RWPE2 (cell line): Measurements from ENCODE around the gene PHKG1.
"Not testable (repeated sequence)": the region's sequence is repeated elsewhere in the genome, so short reads cannot be mapped to it uniquely, and the experiment has no call there.

Source experiments
- ATAC-seq: fragments of 200-7000 bp; cut with Tn5 transposase; 3 replicates; pipeline ENCODE4 v1.9.1; 2021; ENCODE audit warnings: low read depth
- DNase-seq: peaks from one replicate; pipeline ENCODE4 v3.0.0-alpha.2; 2020; ENCODE audit warnings: low spot score
- H3K27ac ChIP-seq: fragments of 450-650 bp; 2 replicates; pipeline ENCODE4 v1.5.1; 2017; ENCODE audit warnings: mild to moderate bottlenecking; ENCODE audit not compliant: poor library complexity, severe bottlenecking
- H3K27me3 ChIP-seq: fragments of 250-450 bp; sonication (Bioruptor Pico); 2 replicates; pipeline ENCODE4 v1.5.1; 2021; ENCODE audit warnings: mild to moderate bottlenecking, moderate library complexity; ENCODE audit not compliant: insufficient read depth, poor library complexity, severe bottlenecking
- H3K36me3 ChIP-seq: fragments of 250-450 bp; sonication (Bioruptor Pico); 2 replicates; pipeline ENCODE4 v1.5.1; 2020; ENCODE audit warnings: low read depth, mild to moderate bottlenecking, moderate library complexity
- H3K4me1 ChIP-seq: fragments of 250-450 bp; sonication (Bioruptor Pico); 2 replicates; pipeline ENCODE4 v1.5.1; 2021; ENCODE audit warnings: mild to moderate bottlenecking, moderate library complexity; ENCODE audit not compliant: insufficient read depth, poor library complexity, severe bottlenecking
- H3K4me3 ChIP-seq: fragments of 250-450 bp; sonication (Bioruptor Pico); 2 replicates; pipeline ENCODE4 v1.5.1; 2021; ENCODE audit warnings: mild to moderate bottlenecking, moderate library complexity; ENCODE audit not compliant: severe bottlenecking
- H3K9me3 ChIP-seq: fragments of 250-450 bp; sonication (Bioruptor Pico); 2 replicates; pipeline ENCODE4 v1.5.1; 2021; ENCODE audit warnings: mild to moderate bottlenecking, moderate library complexity; ENCODE audit not compliant: severe bottlenecking
- TF ChIP-seq, protein P1 (sequence below): fragments of 450-650 bp; IDR thresholded peaks from one replicate; pipeline ENCODE4 v1.5.1; 2017; ENCODE audit warnings: mild to moderate bottlenecking, moderate library complexity; ENCODE audit not compliant: poor library complexity, severe bottlenecking

PHKG1 gene

DNA sequence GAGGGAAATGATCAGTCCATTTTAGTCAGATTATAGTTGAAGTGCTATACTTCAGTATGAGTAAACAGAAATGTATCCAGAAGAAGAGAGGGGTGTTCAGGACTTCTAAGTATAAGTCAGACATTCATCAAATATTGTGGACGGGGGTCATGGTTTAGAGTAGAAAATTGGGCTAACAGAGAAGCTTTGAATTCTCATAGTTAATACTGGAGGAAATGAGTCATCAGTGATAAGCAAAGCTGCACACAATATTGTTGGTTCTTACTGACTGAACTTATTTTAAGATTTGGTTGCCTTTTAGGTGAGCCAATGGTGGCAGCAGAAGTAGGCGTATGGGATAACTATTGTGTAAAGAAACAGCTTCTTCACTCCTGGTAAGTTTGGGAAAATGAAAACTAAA, 30.4 kb downstream of the PHKG1 start:
- H3K9me3 ChIP-seq, result no peaks in the 10 kb centered on the region
- TF ChIP-seq, protein P1, sequence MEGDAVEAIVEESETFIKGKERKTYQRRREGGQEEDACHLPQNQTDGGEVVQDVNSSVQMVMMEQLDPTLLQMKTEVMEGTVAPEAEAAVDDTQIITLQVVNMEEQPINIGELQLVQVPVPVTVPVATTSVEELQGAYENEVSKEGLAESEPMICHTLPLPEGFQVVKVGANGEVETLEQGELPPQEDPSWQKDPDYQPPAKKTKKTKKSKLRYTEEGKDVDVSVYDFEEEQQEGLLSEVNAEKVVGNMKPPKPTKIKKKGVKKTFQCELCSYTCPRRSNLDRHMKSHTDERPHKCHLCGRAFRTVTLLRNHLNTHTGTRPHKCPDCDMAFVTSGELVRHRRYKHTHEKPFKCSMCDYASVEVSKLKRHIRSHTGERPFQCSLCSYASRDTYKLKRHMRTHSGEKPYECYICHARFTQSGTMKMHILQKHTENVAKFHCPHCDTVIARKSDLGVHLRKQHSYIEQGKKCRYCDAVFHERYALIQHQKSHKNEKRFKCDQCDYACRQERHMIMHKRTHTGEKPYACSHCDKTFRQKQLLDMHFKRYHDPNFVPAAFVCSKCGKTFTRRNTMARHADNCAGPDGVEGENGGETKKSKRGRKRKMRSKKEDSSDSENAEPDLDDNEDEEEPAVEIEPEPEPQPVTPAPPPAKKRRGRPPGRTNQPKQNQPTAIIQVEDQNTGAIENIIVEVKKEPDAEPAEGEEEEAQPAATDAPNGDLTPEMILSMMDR, result no peak
- H3K4me1 ChIP-seq, result peaks cover 22% of the 10 kb centered on the region
- H3K36me3 ChIP-seq, result peaks cover 73% of the 10 kb centered on the region
- ATAC-seq (peak; percentile 28), DNase-seq (no peak)
- no peak overlapping the region for H3K4me3 ChIP-seq
- H3K27me3 ChIP-seq, result no peaks in the 10 kb centered on the region
- H3K27ac ChIP-seq, result peak overlapping the region; percentile 69

DNA sequence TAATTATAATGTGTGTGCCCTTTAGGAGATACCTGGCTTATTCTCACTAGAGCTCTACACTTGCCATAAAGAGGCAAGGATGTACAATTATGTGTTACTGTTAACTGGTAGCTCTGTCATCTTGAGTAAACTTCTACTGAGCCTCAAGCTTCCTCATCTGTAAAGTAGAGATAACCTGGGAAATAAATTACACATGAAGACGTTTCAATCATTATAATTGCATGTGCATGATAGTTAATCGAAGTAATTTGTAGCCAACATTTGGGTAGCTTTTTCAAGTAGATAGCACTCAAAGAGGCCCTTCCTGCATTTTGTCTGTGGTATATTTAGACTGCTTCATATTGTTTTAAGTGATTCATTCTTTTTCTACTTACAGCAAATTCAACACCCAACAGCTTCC, 38.8 kb downstream of the PHKG1 start:
- Histone ChIP-seq H3K4me1 (peaks cover 13% of the 10 kb centered on the region), H3K27me3 (no peaks in the 10 kb centered on the region), H3K4me3 (no peak overlapping the region), H3K9me3 (no peaks in the 10 kb centered on the region), H3K36me3 (peaks cover 67% of the 10 kb centered on the region), H3K27ac (no peak overlapping the region)
- no peak for ATAC-seq
- DNase-seq, result no peak
- TF ChIP-seq, protein P1, result no peak

DNA sequence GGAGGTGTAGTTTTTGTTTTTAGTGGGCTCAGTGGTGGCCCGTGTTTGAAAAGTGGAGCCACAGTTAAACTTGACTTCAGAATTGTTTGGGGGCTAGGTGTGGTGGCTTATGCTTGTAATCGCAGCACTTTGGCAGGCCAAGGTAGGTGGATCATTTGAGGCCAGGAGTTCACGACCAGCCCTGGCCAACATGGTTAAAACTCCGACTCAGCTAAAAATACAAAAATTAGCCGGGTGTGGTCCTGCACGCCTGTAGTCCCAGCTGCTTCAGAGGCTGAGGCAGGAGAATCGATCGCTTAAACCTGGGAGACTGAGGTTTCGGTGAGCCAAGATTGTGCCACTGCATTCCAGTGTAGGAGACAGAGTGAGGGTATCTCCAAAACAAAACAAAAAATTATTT, 39.4 kb downstream of the PHKG1 start:
- DNase-seq, result no peak
- TF ChIP-seq, protein P1, result no peak
- Histone ChIP-seq H3K36me3 (peaks cover 61% of the 10 kb centered on the region), H3K4me1 (peaks cover 13% of the 10 kb centered on the region), H3K9me3 (no peaks in the 10 kb centered on the region), H3K27me3 (no peaks in the 10 kb centered on the region), H3K27ac (peak overlapping the region; percentile 60), H3K4me3 (no peak overlapping the region)
- no peak for ATAC-seq

DNA sequence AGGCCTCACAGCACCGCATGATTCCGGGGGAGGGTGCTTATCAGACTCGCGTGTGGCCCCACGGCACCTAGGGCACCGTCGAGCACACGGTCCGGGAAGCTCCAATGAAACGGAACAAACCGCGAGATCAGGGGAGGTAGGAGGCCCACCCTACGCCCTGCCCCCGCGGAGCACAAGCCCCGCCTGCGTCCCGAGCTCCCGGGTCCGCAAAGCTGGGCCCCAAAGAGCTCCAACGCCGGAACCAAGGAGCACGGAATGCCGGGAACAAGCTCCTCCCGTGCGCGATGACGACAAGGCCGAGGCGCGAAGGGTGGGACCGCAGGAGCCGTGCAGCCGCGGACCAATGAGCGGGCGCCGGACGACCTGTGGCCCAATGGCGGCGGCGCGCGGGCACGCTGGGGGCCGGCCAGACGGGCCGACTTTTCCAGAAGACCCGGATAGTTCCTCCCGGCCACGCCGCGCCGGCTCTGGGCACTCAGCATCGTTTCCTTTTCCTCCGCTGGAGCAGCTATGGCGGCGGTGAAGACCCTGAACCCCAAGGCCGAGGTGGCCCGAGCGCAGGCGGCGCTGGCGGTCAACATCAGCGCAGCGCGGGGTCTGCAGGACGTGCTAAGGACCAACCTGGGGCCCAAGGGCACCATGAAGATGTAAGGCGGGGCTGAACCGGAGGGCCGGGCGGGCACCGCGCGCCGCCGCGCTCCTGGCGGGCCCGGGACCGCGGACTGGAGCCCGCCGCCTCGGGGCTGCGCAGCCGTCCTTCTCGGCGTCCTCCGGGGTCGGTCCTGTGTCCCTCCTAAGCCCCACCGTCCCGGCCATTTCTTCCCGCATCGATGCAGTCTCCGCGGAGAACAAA, 41.2 kb downstream of the PHKG1 start, which contains the start of the genes CCT6A and PSPH:
CCT6A (plus strand) TSS at position 427 of the 853 bp plus-strand sequence; CDS start at position 511, 84 bp downstream.
PSPH (minus strand) TSS at position 106 of the 853 bp plus-strand sequence. CDS start 30,232 bp downstream, outside the sequence.
- Histone ChIP-seq H3K4me1 (peaks cover 13% of the 10 kb centered on the region), H3K27ac (peak within 1 kb of the TSS; percentile 60), H3K36me3 (peaks cover 43% of the 10 kb centered on the region), H3K4me3 (peak within 1 kb of the TSS; percentile 75), H3K27me3 (no peaks in the 10 kb centered on the region), H3K9me3 (no peaks in the 10 kb centered on the region)
- DNase-seq (peak; percentile 97), ATAC-seq (peak; percentile 93)
- TF ChIP-seq, protein P1, result no peak

DNA sequence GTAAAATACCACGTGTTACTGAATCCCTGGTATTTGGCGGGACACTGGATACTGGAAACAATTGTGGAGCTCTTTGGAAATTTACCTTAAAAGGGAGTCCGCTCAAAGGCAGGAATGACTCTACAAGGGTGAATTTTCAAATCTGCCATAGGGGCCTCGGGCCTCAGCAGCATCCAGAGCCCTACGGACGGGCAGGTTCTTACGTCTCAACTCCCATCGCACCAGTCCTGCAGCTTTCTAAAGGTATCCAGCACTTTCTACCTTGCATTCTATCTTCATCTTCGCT, 41.8 kb downstream of the PHKG1 start:
- Histone ChIP-seq H3K36me3 (peaks cover 37% of the 10 kb centered on the region), H3K4me3 (peak overlapping the region; percentile 75), H3K27ac (peak overlapping the region; percentile 60), H3K9me3 (no peaks in the 10 kb centered on the region), H3K4me1 (peaks cover 13% of the 10 kb centered on the region), H3K27me3 (no peaks in the 10 kb centered on the region)
- TF ChIP-seq, protein P1, result no peak
- ATAC-seq (no peak), DNase-seq (no peak)

DNA sequence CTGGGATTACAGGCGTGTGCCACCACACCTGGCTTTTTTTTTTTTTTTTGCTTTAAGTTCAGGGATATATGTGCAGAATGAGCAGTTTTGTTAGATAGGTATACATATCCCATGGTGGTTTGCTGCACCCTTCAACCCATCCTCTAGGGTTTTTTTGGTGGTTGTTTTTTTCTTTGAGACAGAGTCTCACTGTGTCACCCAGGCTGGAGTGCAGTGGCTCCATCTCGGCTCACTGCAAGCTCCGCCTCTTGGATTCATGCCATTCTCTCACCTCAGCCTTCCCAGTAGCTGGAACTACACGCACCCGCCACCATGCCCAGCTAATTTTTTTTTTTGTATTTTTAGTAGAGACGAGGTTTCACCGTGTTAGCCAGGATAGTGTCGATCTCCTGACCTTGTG, 44.0 kb downstream of the PHKG1 start:
- not testable (repeated sequence) for H3K27ac ChIP-seq, H3K4me1 ChIP-seq, H3K9me3 ChIP-seq, DNase-seq, H3K27me3 ChIP-seq, ATAC-seq, H3K4me3 ChIP-seq
- peaks cover 23% of the 10 kb centered on the region for H3K36me3 ChIP-seq
